PC-3 (cell line): ENCODE results near the gene PLXNA4. TPM values are rescaled to one million over a fixed set of nuclear protein-coding genes. Genes with fewer than 3 reads are reported as not detected.

Experiments
- ATAC-seq: fragments of 200-7000 bp; cut with Tn5 transposase; 2 replicates; pipeline ENCODE4 v1.9.1; 2020; ENCODE audit warnings: mild to moderate bottlenecking, moderate library complexity
- BruUV-seq: library from RNA; stranded (reverse); fragments of 400-500 nt; replicated peaks from 2 replicates; lab custom pipeline; 2021; lab: Mats Ljungman, UMichigan
- CTCF ChIA-PET: fragments of 300-600 bp; sonication (Branson Sonifier 250); formaldehyde crosslinking; loops from one replicate; lab custom pipeline; 2022; ENCODE audit warnings: antibody characterized with exemption; lab: Charles Lee
- POLR2A ChIA-PET: fragments of 300-600 bp; sonication (Branson Sonifier 250); formaldehyde crosslinking; loops from one replicate; lab custom pipeline; 2022; ENCODE audit warnings: antibody characterized with exemption; ENCODE audit not compliant: unreplicated experiment; lab: Charles Lee
- DNase-seq: peaks from one replicate; pipeline ENCODE4 v3.0.0-alpha.2; 2015
- H2AFZ ChIP-seq: fragments of 300-600 bp; sonication (generic); 2 replicates; pipeline ENCODE4 v1.6.0; 2016; ENCODE audit warnings: antibody characterized with exemption, low read length
- H3F3A ChIP-seq: fragments of 300-600 bp; sonication (generic); one replicate; pipeline ENCODE4 v1.6.0; 2017; ENCODE audit warnings: antibody characterized with exemption, low read length, control low read depth, mild to moderate bottlenecking; ENCODE audit not compliant: unreplicated experiment
- H3K27ac ChIP-seq: fragments of 300-600 bp; sonication (generic); 2 replicates; pipeline ENCODE4 v1.5.1; 2016; ENCODE audit warnings: mild to moderate bottlenecking, low read length
- H3K27me3 ChIP-seq: fragments of 300-600 bp; sonication (generic); 2 replicates; pipeline ENCODE4 v1.6.1; 2016; ENCODE audit warnings: low read length, mixed read lengths
- H3K36me3 ChIP-seq: fragments of 300-600 bp; sonication (generic); 2 replicates; pipeline ENCODE4 v1.6.1; 2016; ENCODE audit warnings: low read depth, mixed run types, low read length, mixed read lengths
- H3K4me1 ChIP-seq: fragments of 300-600 bp; sonication (generic); 2 replicates; pipeline ENCODE4 v1.5.1; 2016; ENCODE audit warnings: low read length; ENCODE audit not compliant: insufficient read depth
- H3K4me2 ChIP-seq: fragments of 300-600 bp; sonication (generic); 2 replicates; pipeline ENCODE4 v1.6.0; 2016; ENCODE audit warnings: low read length
- H3K4me3 ChIP-seq: fragments of 300-600 bp; sonication (generic); 2 replicates; pipeline ENCODE4 v1.5.1; 2016; ENCODE audit warnings: mild to moderate bottlenecking, low read length, mixed read lengths
- H3K79me2 ChIP-seq: fragments of 300-600 bp; sonication (generic); 2 replicates; pipeline ENCODE4 v1.6.1; 2017; ENCODE audit warnings: low read length, mixed read lengths
- H3K9ac ChIP-seq: fragments of 300-600 bp; sonication (generic); 2 replicates; pipeline ENCODE4 v1.6.0; 2016; ENCODE audit warnings: mild to moderate bottlenecking, low read length
- H3K9me2 ChIP-seq: fragments of 300-600 bp; sonication (generic); replicated peaks from 2 replicates; pipeline ENCODE4 v1.6.1; 2016; ENCODE audit warnings: mixed run types, low read length, mixed read lengths
- H3K9me3 ChIP-seq: fragments of 300-600 bp; sonication (generic); 2 replicates; pipeline ENCODE4 v1.6.1; 2016; ENCODE audit warnings: low read length, mixed read lengths
- H4K20me1 ChIP-seq: fragments of 300-600 bp; sonication (generic); 2 replicates; pipeline ENCODE4 v1.6.1; 2016; ENCODE audit warnings: low read length, mixed read lengths
- EZH2 ChIP-seq: fragments of 300-600 bp; sonication (generic); IDR thresholded peaks from one replicate; pipeline ENCODE4 v1.6.1; 2017; ENCODE audit warnings: antibody characterized with exemption, mild to moderate bottlenecking, low read length; ENCODE audit not compliant: unreplicated experiment
- EZH2phosphoT487 ChIP-seq: fragments of 300-600 bp; sonication (generic); IDR thresholded peaks from 2 replicates; pipeline ENCODE4 v1.6.1; 2018; ENCODE audit warnings: mild to moderate bottlenecking, antibody characterized with exemption, low read length, borderline replicate concordance
- intact Hi-C: fragments of 100-400 bp; cut with micrococcal nuclease; formaldehyde crosslinking; loops from 2 replicates; pipeline ENCODE4 v1.9.0; 2023
- total RNA-seq: library from RNA; depleted of rRNA; stranded (reverse); fragments of >200 nt; gene quantifications from 2 replicates; pipeline ENCODE4 v1.2.3, GENCODE V29; 2014
- TF ChIP-seq, protein P1 (sequence below): fragments of 300-600 bp; sonication (generic); conservative IDR thresholded peaks from 2 replicates; pipeline ENCODE4 v1.5.1; 2017; ENCODE audit warnings: antibody characterized with exemption, low read depth, mild to moderate bottlenecking, low read length

PLXNA4 gene
- total RNA-seq, 1 experiment from 2014 or later = 1.2 TPM

- Histone ChIP-seq H3K9me3 (no peaks in the 10 kb centered on the region), H3K4me2 (no peak overlapping the region), H3K4me1 (no peaks in the 10 kb centered on the region), H3K36me3 (no peaks in the 10 kb centered on the region), H3K27me3 (no peaks in the 10 kb centered on the region), H3K9me2 (no peaks in the 10 kb centered on the region), H3K79me2 (no peaks in the 10 kb centered on the region), H3F3A (no peaks in the 10 kb centered on the region), H2AFZ (no peak overlapping the region), H4K20me1 (no peaks in the 10 kb centered on the region), H3K9ac (no peak overlapping the region), H3K4me3 (no peak overlapping the region), H3K27ac (no peak overlapping the region)
- ChIA-PET CTCF (no interaction called here), POLR2A (no interaction called here)
- DNase-seq (no peak), ATAC-seq (no peak)
- BruUV-seq = no TSS peak
- TF ChIP-seq EZH2phosphoT487 = no peak
- no peak for TF ChIP-seq EZH2
- TF ChIP-seq, protein P1, sequence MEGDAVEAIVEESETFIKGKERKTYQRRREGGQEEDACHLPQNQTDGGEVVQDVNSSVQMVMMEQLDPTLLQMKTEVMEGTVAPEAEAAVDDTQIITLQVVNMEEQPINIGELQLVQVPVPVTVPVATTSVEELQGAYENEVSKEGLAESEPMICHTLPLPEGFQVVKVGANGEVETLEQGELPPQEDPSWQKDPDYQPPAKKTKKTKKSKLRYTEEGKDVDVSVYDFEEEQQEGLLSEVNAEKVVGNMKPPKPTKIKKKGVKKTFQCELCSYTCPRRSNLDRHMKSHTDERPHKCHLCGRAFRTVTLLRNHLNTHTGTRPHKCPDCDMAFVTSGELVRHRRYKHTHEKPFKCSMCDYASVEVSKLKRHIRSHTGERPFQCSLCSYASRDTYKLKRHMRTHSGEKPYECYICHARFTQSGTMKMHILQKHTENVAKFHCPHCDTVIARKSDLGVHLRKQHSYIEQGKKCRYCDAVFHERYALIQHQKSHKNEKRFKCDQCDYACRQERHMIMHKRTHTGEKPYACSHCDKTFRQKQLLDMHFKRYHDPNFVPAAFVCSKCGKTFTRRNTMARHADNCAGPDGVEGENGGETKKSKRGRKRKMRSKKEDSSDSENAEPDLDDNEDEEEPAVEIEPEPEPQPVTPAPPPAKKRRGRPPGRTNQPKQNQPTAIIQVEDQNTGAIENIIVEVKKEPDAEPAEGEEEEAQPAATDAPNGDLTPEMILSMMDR = no peak
- intact Hi-C loops = no loop called here
Measured at GRCh38 chr7:132527467-132528410, 48.5 kb downstream of the PLXNA4 start.

- no TSS peak for BruUV-seq
- POLR2A ChIA-PET = no interaction called here
Measured at GRCh38 chr7:132526111-132526740, 50.0 kb downstream of the PLXNA4 start.

More at GRCh38 chr7:132526111-132526740, 50.0 kb downstream of the PLXNA4 start:
- Histone ChIP-seq H3K4me3 (no peak overlapping the region), H3K79me2 (no peaks in the 10 kb centered on the region), H4K20me1 (no peaks in the 10 kb centered on the region), H3K4me1 (no peaks in the 10 kb centered on the region), H3K27ac (no peak overlapping the region), H3K4me2 (no peak overlapping the region), H3K9ac (no peak overlapping the region), H3K27me3 (no peaks in the 10 kb centered on the region), H3K36me3 (no peaks in the 10 kb centered on the region), H3K9me2 (no peaks in the 10 kb centered on the region), H3K9me3 (no peaks in the 10 kb centered on the region), H3F3A (no peaks in the 10 kb centered on the region), H2AFZ (no peak overlapping the region)
- intact Hi-C loops = no loop called here
- ATAC-seq (no peak), DNase-seq (no peak)
- CTCF ChIA-PET = no interaction called here
- TF ChIP-seq EZH2 (no peak), EZH2phosphoT487 (no peak)
- TF ChIP-seq, protein P1 = no peak
